GM23248 (cell line): Measurements from ENCODE around the gene TTYH3.

Experiments
- EZH2 ChIP-seq: fragments of 200-600 bp; sonication (generic); IDR thresholded peaks from 2 replicates; pipeline ENCODE4 v1.6.1; 2018; ENCODE audit warnings: antibody characterized with exemption, mild to moderate bottlenecking; ENCODE audit not compliant: insufficient read depth, poor library complexity, severe bottlenecking
- EZH2phosphoT487 ChIP-seq: fragments of 200-600 bp; sonication (generic); IDR thresholded peaks from 2 replicates; pipeline ENCODE4 v1.6.1; 2018; ENCODE audit warnings: antibody characterized with exemption, moderate library complexity, mild to moderate bottlenecking, low read depth; ENCODE audit not compliant: insufficient read depth

DNA sequence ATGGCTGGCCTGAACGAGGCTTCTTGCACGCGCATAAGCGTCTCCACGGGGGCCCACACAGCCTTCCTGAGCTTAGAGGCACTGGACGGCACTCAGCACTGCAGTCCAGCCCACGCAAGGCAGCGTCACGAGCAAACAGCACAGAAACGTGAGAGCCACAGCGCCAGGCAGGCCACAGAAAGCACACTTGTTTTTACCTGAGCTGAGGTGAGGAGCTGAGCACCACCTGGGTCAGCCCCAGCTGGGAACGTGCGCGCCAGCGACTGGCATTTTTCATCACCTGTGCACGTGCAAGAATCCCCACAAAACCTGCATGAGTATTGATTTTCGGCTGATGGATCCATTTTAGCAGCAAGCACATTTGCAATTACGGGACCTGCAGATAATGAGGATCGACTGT, 46.3 kb upstream of the TTYH3 start:
- TF ChIP-seq EZH2: no peak
- no peak for TF ChIP-seq EZH2phosphoT487
